Aorta (tissue), 5 donors: Measurements from ENCODE around the gene CDK4. TPM values are rescaled to one million over a fixed set of nuclear protein-coding genes. Genes with fewer than 3 reads are reported as not detected.
"Not testable (repeated sequence)": the region's sequence is repeated elsewhere in the genome, so short reads cannot be mapped to it uniquely, and the experiment has no call there.

Experiments used
- ATAC-seq: fragments of 200-7000 bp; cut with Tn5 transposase; one replicate; pipeline ENCODE4 v1.9.1; 2022; ENCODE audit warnings: moderate library complexity; ENCODE audit not compliant: low FRiP score
- DNase-seq, 2 donors: peaks; one replicate each; pipeline ENCODE4 v3.0.0-alpha.2; 2020
- H3K27ac ChIP-seq, 2 donors: one replicate each; pipeline ENCODE4 v1.5.1; 2013; ENCODE audit warnings: low read length in 2 of 2, mild to moderate bottlenecking in 2 of 2, moderate library complexity in 2 of 2, control low read depth in 1 of 2, inconsistent platforms in 1 of 2, low read depth in 1 of 2
- H3K27me3 ChIP-seq, 2 donors: one replicate each; pipeline ENCODE4 v1.6.1; 2013; ENCODE audit warnings: control low read depth in 1 of 2, low read length in 1 of 2, mild to moderate bottlenecking in 1 of 2, moderate library complexity in 1 of 2; ENCODE audit not compliant: insufficient read depth in 2 of 2, control insufficient read depth in 1 of 2
- H3K36me3 ChIP-seq, 2 donors: one replicate each; pipeline ENCODE4 v1.6.1; 2013; ENCODE audit warnings: control low read depth in 1 of 2, low read length in 1 of 2, mild to moderate bottlenecking in 1 of 2; ENCODE audit not compliant: insufficient read depth in 2 of 2, control insufficient read depth in 1 of 2
- H3K4me1 ChIP-seq, 2 donors: one replicate each; pipeline ENCODE4 v1.6.1; 2013; ENCODE audit warnings: low read length in 2 of 2, control low read depth in 1 of 2, mild to moderate bottlenecking in 1 of 2, moderate library complexity in 1 of 2; ENCODE audit not compliant: insufficient read depth in 2 of 2, control insufficient read depth in 1 of 2
- H3K4me3 ChIP-seq, 2 donors: one replicate each; pipeline ENCODE4 v1.5.1; 2013; ENCODE audit warnings: low read length in 2 of 2, control low read depth in 1 of 2, mild to moderate bottlenecking in 1 of 2
- H3K9me3 ChIP-seq: one replicate; pipeline ENCODE4 v1.6.1; 2013; ENCODE audit warnings: mild to moderate bottlenecking, low read length; ENCODE audit not compliant: control insufficient read depth
- WGBS, 2 donors: extraction: QIAGEN DNeasy Blood & Tissue Kit; methylation state at CpG; one replicate each; pipeline ENCODE4 v1.1.7; 2013; 5-methylcytosine and 5-hydroxymethylcytosine counted together
- intact Hi-C, 2 donors: fragments of 100-400 bp; cut with DNase I; formaldehyde crosslinking; loops; one replicate each; pipeline versions ENCODE4 v1.14.2 to v1.15.0; 2022
- polyA plus RNA-seq, 2 donors: library from polyadenylated mRNA; stranded (reverse); fragments of 200-250 nt; gene quantifications; one replicate each; pipeline ENCODE4 v1.2.3, GENCODE V29; 2013
- total RNA-seq, 2 donors: library from RNA; stranded (reverse); fragmentation: NEBNext Ultra II Directional; extraction: Animal tissue kit (Norgen Biotek cat#: 25700); gene quantifications; one replicate each; pipeline ENCODE4 v1.2.1, GENCODE V29; 2021
- donor health status: healthy with polysubstance abuse.
- donor health status: Bipolar disorder and iron deficiency.
- donor health status: DM: no; HTN: no; CAD: no.
- donor health status: DM: no; HTN: no; CAD: no.
- donor health status: DM: yes; HTN: yes; CAD: no.

CDK4 gene
- total and polyA plus RNA-seq, 4 donors: 44.7 to 60.4 (median 54.8) TPM

GRCh38 chr12:57715786-57716185, 36.3 kb downstream of the CDK4 start:
- H3K4me3 ChIP-seq: no peak overlapping the region
- no peak for ATAC-seq
- H3K27ac ChIP-seq: no peak overlapping the region
- DNase-seq: no peak
- H3K36me3 ChIP-seq: peaks cover 3 to 16% of the 10 kb centered on the region in 2 donors
- H3K27me3 ChIP-seq: no peaks in the 10 kb centered on the region
- WGBS, 2 donors: 93 to 95% methylated on average over 12 of the region's 12 CpGs
- intact Hi-C loops: no loop called here
- no peaks in the 10 kb centered on the region for H3K9me3 ChIP-seq
- H3K4me1 ChIP-seq: no peaks in the 10 kb centered on the region

- H3K9me3 ChIP-seq, H3K27ac ChIP-seq, ATAC-seq, H3K4me3 ChIP-seq, DNase-seq, intact Hi-C loops, H3K4me1 ChIP-seq, H3K27me3 ChIP-seq: not testable (repeated sequence)
- WGBS, 2 donors: 96% methylated on average over 6 of the region's 6 CpGs
- H3K36me3 ChIP-seq: peaks cover 3 to 14% of the 10 kb centered on the region in 2 donors
These were observed 36.9 kb downstream of the CDK4 start for GRCh38 chr12:57715036-57715748.

- no peaks in the 10 kb centered on the region for H3K9me3 ChIP-seq
- no peak overlapping the region for H3K4me3 ChIP-seq
- intact Hi-C loops: no loop called here
- ATAC-seq (no peak), DNase-seq (no peak)
- no peak overlapping the region for H3K27ac ChIP-seq
- 86 to 90% methylated on average over 5 of the region's 5 CpGs for WGBS, 2 donors
- no peaks in the 10 kb centered on the region for H3K27me3 ChIP-seq
- peaks cover 3 to 13% of the 10 kb centered on the region in 2 donors for H3K36me3 ChIP-seq
- no peaks in the 10 kb centered on the region for H3K4me1 ChIP-seq
These were observed 38.9 kb downstream of the CDK4 start for GRCh38 chr12:57713209-57713608.

GRCh38 chr12:57712701-57713100, 39.4 kb downstream of the CDK4 start:
- Histone ChIP-seq H3K27ac (no peak overlapping the region), H3K4me1 (no peaks in the 10 kb centered on the region), H3K9me3 (no peaks in the 10 kb centered on the region), H3K27me3 (no peaks in the 10 kb centered on the region), H3K36me3 (peaks cover 3 to 10% of the 10 kb centered on the region in 2 donors), H3K4me3 (no peak overlapping the region)
- ATAC-seq (no peak), DNase-seq (no peak)
- intact Hi-C loops: no loop called here
- WGBS, 2 donors: 92 to 93% methylated on average over 3 of the region's 3 CpGs

GRCh38 chr12:57708296-57708695, 43.8 kb downstream of the CDK4 start:
- DNase-seq (no peak), ATAC-seq (no peak)
- intact Hi-C loops: no loop called here
- Histone ChIP-seq H3K9me3 (no peaks in the 10 kb centered on the region), H3K4me3 (no peak overlapping the region), H3K27ac (no peak overlapping the region), H3K36me3 (peaks cover 3 to 5% of the 10 kb centered on the region in 2 donors), H3K27me3 (no peaks in the 10 kb centered on the region), H3K4me1 (no peaks in the 10 kb centered on the region)
- WGBS, 2 donors: 94 to 96% methylated on average over 2 of the region's 2 CpGs

GRCh38 chr12:57707250-57707649, 44.9 kb downstream of the CDK4 start:
- Histone ChIP-seq H3K4me1 (no peaks in the 10 kb centered on the region), H3K4me3 (no peak overlapping the region), H3K36me3 (peaks cover 3% of the 10 kb centered on the region in 2 donors), H3K27ac (no peak overlapping the region), H3K27me3 (no peaks in the 10 kb centered on the region), H3K9me3 (no peaks in the 10 kb centered on the region)
- WGBS, 2 donors: 94 to 98% methylated on average over 3 of the region's 3 CpGs
- DNase-seq: no peak
- ATAC-seq: no peak
- intact Hi-C loops: no loop called here

- no peaks in the 10 kb centered on the region for H3K27me3 ChIP-seq
- H3K27ac ChIP-seq: no peak overlapping the region
- DNase-seq (no peak), ATAC-seq (no peak)
- intact Hi-C loops: no loop called here
- no peaks in the 10 kb centered on the region for H3K9me3 ChIP-seq
- H3K36me3 ChIP-seq: peaks cover 0 to 1% of the 10 kb centered on the region in 2 donors
- H3K4me1 ChIP-seq: no peaks in the 10 kb centered on the region
- WGBS, 2 donors: 96 to 98% methylated on average over 2 of the region's 2 CpGs
- H3K4me3 ChIP-seq: no peak overlapping the region
These were observed 51.8 kb downstream of the CDK4 start for GRCh38 chr12:57700317-57700716.

GRCh38 chr12:57698414-57698813, 53.7 kb downstream of the CDK4 start:
- Histone ChIP-seq H3K9me3 (no peaks in the 10 kb centered on the region), H3K4me3 (no peak overlapping the region), H3K36me3 (peaks cover 0 to 1% of the 10 kb centered on the region in 2 donors), H3K4me1 (peaks cover 4% of the 10 kb centered on the region in 2 donors), H3K27ac (no peak overlapping the region), H3K27me3 (no peaks in the 10 kb centered on the region)
- DNase-seq: no peak
- WGBS, 2 donors: 93 to 96% methylated on average over 3 of the region's 3 CpGs
- no peak for ATAC-seq
- intact Hi-C loops: no loop called here
